Adipocyte (in vitro differentiated cells): Measurements from ENCODE around the gene GSTM5.
A peak's percentile ranks its signal among the peaks of the same experiment; 100 is the strongest.
"Not testable (repeated sequence)": the region's sequence is repeated elsewhere in the genome, so short reads cannot be mapped to it uniquely, and the experiment has no call there.

Source experiments
- DNase-seq: peaks from one replicate; pipeline ENCODE4 v3.0.0-alpha.2; 2015; ENCODE audit warnings: low read depth
- H3K27me3 ChIP-seq: replicated peaks from 2 replicates; pipeline ENCODE4 v1.7.0; 2013; ENCODE audit warnings: mild to moderate bottlenecking, low read length, moderate library complexity; ENCODE audit not compliant: control insufficient read depth, insufficient read depth
- H3K36me3 ChIP-seq: 2 replicates; pipeline ENCODE4 v1.7.0; 2013; ENCODE audit warnings: low read length, mild to moderate bottlenecking, moderate library complexity; ENCODE audit not compliant: control insufficient read depth, insufficient read depth, severe bottlenecking
- H3K4me1 ChIP-seq: 2 replicates; pipeline ENCODE4 v1.7.0; 2013; ENCODE audit warnings: mild to moderate bottlenecking, low read length, moderate library complexity; ENCODE audit not compliant: control insufficient read depth, insufficient read depth
- H3K4me3 ChIP-seq: 2 replicates; pipeline ENCODE4 v1.7.0; 2013; ENCODE audit warnings: mild to moderate bottlenecking, low read length, moderate library complexity
- H3K9ac ChIP-seq: 2 replicates; pipeline ENCODE4 v1.7.0; 2013; ENCODE audit warnings: mild to moderate bottlenecking, low read length, moderate library complexity
- H3K9me3 ChIP-seq: 2 replicates; pipeline ENCODE4 v1.7.0; 2013; ENCODE audit warnings: mild to moderate bottlenecking, low read length, moderate library complexity; ENCODE audit not compliant: control insufficient read depth

The GSTM5 gene

DNA sequence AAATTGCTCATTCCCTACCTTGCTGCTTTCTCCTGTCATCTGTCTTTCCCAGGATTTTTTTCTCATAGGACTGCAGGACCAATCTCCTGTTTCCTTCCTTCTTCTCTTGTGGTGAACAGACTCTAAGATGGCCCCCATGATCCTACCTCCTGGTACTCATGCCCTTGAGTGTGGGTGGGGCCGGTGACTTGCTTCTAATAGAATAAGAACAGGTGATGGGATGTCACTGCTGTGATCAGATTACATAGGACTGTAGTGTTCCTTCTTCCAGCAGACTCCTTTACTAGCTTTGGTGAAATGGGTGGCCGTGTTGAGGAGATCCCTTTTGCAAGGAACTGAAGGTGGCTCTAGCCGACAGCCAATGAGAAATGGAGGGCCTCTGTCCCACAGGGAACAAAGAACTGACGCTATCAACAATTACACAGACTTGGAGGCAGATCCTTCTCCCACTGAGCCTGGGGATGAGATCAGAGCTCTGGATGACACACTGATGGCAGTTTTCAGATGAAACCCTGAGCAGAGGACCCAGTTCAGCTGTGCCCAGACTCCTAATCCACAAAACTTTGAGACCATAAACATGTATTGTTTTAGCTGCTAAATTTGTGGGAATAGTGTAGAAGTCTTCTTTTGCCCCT is 21.3 kb downstream of the GSTM5 start:
- no peak for DNase-seq
- Histone ChIP-seq H3K4me1 (no peaks in the 10 kb centered on the region), H3K27me3 (no peaks in the 10 kb centered on the region), H3K9me3 (no peaks in the 10 kb centered on the region), H3K9ac (no peak overlapping the region), H3K36me3 (peaks cover 6% of the 10 kb centered on the region), H3K4me3 (no peak overlapping the region)

- Histone ChIP-seq H3K9ac (peak overlapping the region; percentile 75), H3K27me3 (peaks cover 12% of the 10 kb centered on the region), H3K9me3 (no peaks in the 10 kb centered on the region), H3K36me3 (peaks cover 6% of the 10 kb centered on the region), H3K4me1 (no peaks in the 10 kb centered on the region), H3K4me3 (peak overlapping the region; percentile 83)
- peak; percentile 92 for DNase-seq
Measured at GRCh38 chr1:109739738-109740614, 27.9 kb downstream of the GSTM5 start.

GRCh38 chr1:109740615-109741373 is 28.7 kb downstream of the GSTM5 start, which contains the start of gene GSTM3:
Gene GSTM3, minus strand, starts transcription at chr1:109741038. Its CDS starts 751 bp downstream, at chr1:109740287.
- Histone ChIP-seq H3K9ac (peak within 1 kb of the TSS; percentile 75), H3K4me3 (peak within 1 kb of the TSS; percentile 83), H3K4me1 (no peaks in the 10 kb centered on the region), H3K9me3 (no peaks in the 10 kb centered on the region), H3K36me3 (peaks cover 6% of the 10 kb centered on the region), H3K27me3 (peaks cover 12% of the 10 kb centered on the region)
- no peak for DNase-seq

GRCh38 chr1:109748311-109748710 is 36.3 kb downstream of the GSTM5 start:
- H3K9me3 ChIP-seq, H3K9ac ChIP-seq, DNase-seq, H3K4me1 ChIP-seq, H3K36me3 ChIP-seq, H3K4me3 ChIP-seq: not testable (repeated sequence)
- peaks cover 30% of the 10 kb centered on the region for H3K27me3 ChIP-seq

- no peaks in the 10 kb centered on the region for H3K9me3 ChIP-seq
- no peak for DNase-seq
- no peaks in the 10 kb centered on the region for H3K4me1 ChIP-seq
- H3K4me3 ChIP-seq: no peak overlapping the region
- no peak overlapping the region for H3K9ac ChIP-seq
- H3K27me3 ChIP-seq: peaks cover 30% of the 10 kb centered on the region
- no peaks in the 10 kb centered on the region for H3K36me3 ChIP-seq
Measured at GRCh38 chr1:109749221-109749620, 37.2 kb downstream of the GSTM5 start.

DNA sequence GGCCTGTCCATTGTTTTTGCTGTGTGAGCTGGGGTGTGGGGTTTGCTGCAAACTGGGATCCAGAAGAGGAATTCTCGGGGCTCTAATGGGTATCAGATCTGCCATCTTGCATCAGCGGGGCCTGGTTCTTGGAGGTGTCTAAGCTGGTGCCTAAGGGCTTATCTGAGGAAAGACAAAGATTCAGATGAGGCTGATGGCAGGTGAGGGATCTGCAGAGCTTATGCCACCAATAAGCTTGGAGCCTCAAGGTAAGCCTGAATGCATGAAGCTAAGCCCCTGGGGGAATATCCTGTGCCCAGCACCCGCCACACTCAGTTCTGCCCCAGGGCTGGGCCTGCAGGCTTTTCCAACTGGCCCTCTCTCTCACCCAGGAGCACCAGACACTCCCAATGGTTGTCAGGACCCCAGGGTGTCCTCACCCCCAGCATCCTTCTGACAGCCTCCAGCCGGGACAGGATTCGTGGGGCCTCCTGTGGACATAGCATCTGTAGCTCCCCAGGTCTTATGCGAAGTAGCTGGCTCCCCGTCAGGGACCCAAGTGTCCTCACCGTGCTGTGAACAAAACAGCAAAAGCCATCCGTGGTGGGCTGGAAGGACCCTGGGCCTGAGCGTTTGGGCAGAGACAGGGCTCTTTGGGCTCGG is 38.3 kb downstream of the GSTM5 start:
- Histone ChIP-seq H3K4me1 (no peaks in the 10 kb centered on the region), H3K36me3 (no peaks in the 10 kb centered on the region), H3K27me3 (peaks cover 30% of the 10 kb centered on the region), H3K9me3 (no peaks in the 10 kb centered on the region), H3K9ac (no peak overlapping the region), H3K4me3 (no peak overlapping the region)
- DNase-seq: no peak

GRCh38 chr1:109750920-109751319 is 38.9 kb downstream of the GSTM5 start:
- no peak for DNase-seq
- H3K9me3 ChIP-seq: no peaks in the 10 kb centered on the region
- no peak overlapping the region for H3K9ac ChIP-seq
- no peaks in the 10 kb centered on the region for H3K36me3 ChIP-seq
- H3K27me3 ChIP-seq: peaks cover 30% of the 10 kb centered on the region
- H3K4me1 ChIP-seq: no peaks in the 10 kb centered on the region
- H3K4me3 ChIP-seq: no peak overlapping the region

- Histone ChIP-seq H3K4me1 (no peaks in the 10 kb centered on the region), H3K27me3 (peaks cover 30% of the 10 kb centered on the region), H3K9ac (no peak overlapping the region), H3K9me3 (no peaks in the 10 kb centered on the region), H3K4me3 (no peak overlapping the region), H3K36me3 (no peaks in the 10 kb centered on the region)
- DNase-seq: no peak
Measured at GRCh38 chr1:109751531-109752260, 39.6 kb downstream of the GSTM5 start.

GRCh38 chr1:109754738-109755137 is 42.7 kb downstream of the GSTM5 start:
- no peak overlapping the region for H3K9ac ChIP-seq
- H3K9me3 ChIP-seq: no peaks in the 10 kb centered on the region
- DNase-seq: no peak
- no peaks in the 10 kb centered on the region for H3K4me1 ChIP-seq
- no peaks in the 10 kb centered on the region for H3K36me3 ChIP-seq
- peaks cover 20% of the 10 kb centered on the region for H3K27me3 ChIP-seq
- no peak overlapping the region for H3K4me3 ChIP-seq

- not testable (repeated sequence) for H3K4me3 ChIP-seq, H3K4me1 ChIP-seq, H3K36me3 ChIP-seq, H3K9me3 ChIP-seq, H3K9ac ChIP-seq, H3K27me3 ChIP-seq, DNase-seq
Measured at GRCh38 chr1:109756325-109756724, 44.3 kb downstream of the GSTM5 start.
